NT2/D1 (cell line): ENCODE measurements around the gene CIB1.

ENCODE experiments used
- DNase-seq: peaks from one replicate; pipeline ENCODE4 v3.0.0-alpha.2; 2011; ENCODE audit warnings: low read depth, low spot score
- H3K27me3 ChIP-seq: 2 replicates; pipeline ENCODE4 v1.6.0; 2011; ENCODE audit warnings: mild to moderate bottlenecking; ENCODE audit not compliant: insufficient read length, insufficient read depth
- H3K36me3 ChIP-seq: 2 replicates; pipeline ENCODE4 v1.6.1; 2011; ENCODE audit warnings: mild to moderate bottlenecking, low read length, mixed read lengths; ENCODE audit not compliant: insufficient read depth, insufficient read length
- H3K4me1 ChIP-seq: 2 replicates; pipeline ENCODE4 v1.5.1; 2011; ENCODE audit not compliant: insufficient read depth, insufficient read length
- H3K4me3 ChIP-seq: 2 replicates; pipeline ENCODE4 v1.5.1; 2011; ENCODE audit warnings: low read depth; ENCODE audit not compliant: insufficient read length
- H3K9ac ChIP-seq: 2 replicates; pipeline ENCODE4 v1.6.0; 2011; ENCODE audit warnings: low read depth; ENCODE audit not compliant: insufficient read length
- H3K9me3 ChIP-seq: 2 replicates; pipeline ENCODE4 v1.5.1; 2011; ENCODE audit warnings: mild to moderate bottlenecking, low read length; ENCODE audit not compliant: insufficient read depth
- SUZ12 ChIP-seq: IDR thresholded peaks from 2 replicates; pipeline ENCODE4 v1.6.1; 2011; ENCODE audit not compliant: insufficient read length, insufficient read depth; ENCODE audit errors: extremely low read depth
- YY1 ChIP-seq: IDR thresholded peaks from 2 replicates; pipeline ENCODE4 v1.6.1; 2011; ENCODE audit not compliant: insufficient read length, insufficient read depth
- ZNF274 ChIP-seq: IDR thresholded peaks from 2 replicates; pipeline ENCODE4 v1.6.1; 2011; ENCODE audit warnings: mild to moderate bottlenecking, low read depth, low read length

CIB1 gene

GRCh38 chr15:90257776-90258175 lies 24.0 kb upstream of the CIB1 start:
- Histone ChIP-seq H3K4me1 (peaks cover 5% of the 10 kb centered on the region), H3K27me3 (no peaks in the 10 kb centered on the region), H3K4me3 (no peak overlapping the region), H3K9ac (no peak overlapping the region), H3K36me3 (no peaks in the 10 kb centered on the region), H3K9me3 (no peaks in the 10 kb centered on the region)
- no peak for DNase-seq
- TF ChIP-seq SUZ12 (no peak), ZNF274 (no peak), YY1 (no peak)

GRCh38 chr15:90249203-90249863 lies 15.6 kb upstream of the CIB1 start, which contains the start of gene TTLL13:
TTLL13 (plus strand) TSS chr15:90249556; CDS start chr15:90250631, 1,075 bp downstream.
- peaks cover 4% of the 10 kb centered on the region for H3K27me3 ChIP-seq
- peak within 1 kb of the TSS; percentile 80 for H3K9ac ChIP-seq
- peak; percentile 84 for DNase-seq
- no peak for TF ChIP-seq SUZ12
- H3K4me3 ChIP-seq, result peak within 1 kb of the TSS; percentile 67
- H3K9me3 ChIP-seq, result no peaks in the 10 kb centered on the region
- peaks cover 6% of the 10 kb centered on the region for H3K4me1 ChIP-seq
- no peaks in the 10 kb centered on the region for H3K36me3 ChIP-seq

- Histone ChIP-seq H3K9ac (no peak overlapping the region), H3K27me3 (peaks cover 4% of the 10 kb centered on the region), H3K4me3 (no peak overlapping the region), H3K36me3 (no peaks in the 10 kb centered on the region), H3K4me1 (peaks cover 6% of the 10 kb centered on the region), H3K9me3 (no peaks in the 10 kb centered on the region)
- no peak for TF ChIP-seq YY1
- no peak for TF ChIP-seq SUZ12
- no peak for TF ChIP-seq ZNF274
- no peak for DNase-seq
Measured at GRCh38 chr15:90248789-90249202, 15.1 kb upstream of the CIB1 start.

GRCh38 chr15:90243943-90244639 lies 10.3 kb upstream of the CIB1 start:
- TF ChIP-seq ZNF274 (no peak), SUZ12 (no peak), YY1 (no peak)
- Histone ChIP-seq H3K4me1 (no peaks in the 10 kb centered on the region), H3K36me3 (peaks cover 10% of the 10 kb centered on the region), H3K4me3 (no peak overlapping the region), H3K9me3 (no peaks in the 10 kb centered on the region), H3K9ac (no peak overlapping the region), H3K27me3 (no peaks in the 10 kb centered on the region)
- no peak for DNase-seq

GRCh38 chr15:90241343-90242192 lies 7.8 kb upstream of the CIB1 start:
- no peaks in the 10 kb centered on the region for H3K4me1 ChIP-seq
- no peak for TF ChIP-seq SUZ12
- no peak for TF ChIP-seq YY1
- no peak for TF ChIP-seq ZNF274
- no peak overlapping the region for H3K4me3 ChIP-seq
- H3K9me3 ChIP-seq, result no peaks in the 10 kb centered on the region
- no peak for DNase-seq
- peaks cover 19% of the 10 kb centered on the region for H3K36me3 ChIP-seq
- no peak overlapping the region for H3K9ac ChIP-seq
- H3K27me3 ChIP-seq, result no peaks in the 10 kb centered on the region

GRCh38 chr15:90240856-90241255 lies 7.1 kb upstream of the CIB1 start:
- Histone ChIP-seq H3K4me3 (no peak overlapping the region), H3K27me3 (no peaks in the 10 kb centered on the region), H3K9me3 (no peaks in the 10 kb centered on the region), H3K9ac (no peak overlapping the region), H3K4me1 (no peaks in the 10 kb centered on the region), H3K36me3 (peaks cover 24% of the 10 kb centered on the region)
- TF ChIP-seq YY1 (no peak), ZNF274 (no peak), SUZ12 (no peak)
- no peak for DNase-seq

GRCh38 chr15:90239371-90239770 lies 5.6 kb upstream of the CIB1 start:
- H3K4me3 ChIP-seq, result no peak overlapping the region
- peaks cover 24% of the 10 kb centered on the region for H3K36me3 ChIP-seq
- DNase-seq, result no peak
- no peaks in the 10 kb centered on the region for H3K9me3 ChIP-seq
- H3K9ac ChIP-seq, result no peak overlapping the region
- H3K27me3 ChIP-seq, result no peaks in the 10 kb centered on the region
- TF ChIP-seq YY1 (no peak), ZNF274 (no peak), SUZ12 (no peak)
- no peaks in the 10 kb centered on the region for H3K4me1 ChIP-seq
